ENCODE measurements around the gene OR56B4. TPM values are rescaled to one million over a fixed set of nuclear protein-coding genes. Genes with fewer than 3 reads are reported as not detected.
"Not testable (repeated sequence)": the region's sequence is repeated elsewhere in the genome, so short reads cannot be mapped to it uniquely, and the experiment has no call there.

OR56B4 gene, protein sequence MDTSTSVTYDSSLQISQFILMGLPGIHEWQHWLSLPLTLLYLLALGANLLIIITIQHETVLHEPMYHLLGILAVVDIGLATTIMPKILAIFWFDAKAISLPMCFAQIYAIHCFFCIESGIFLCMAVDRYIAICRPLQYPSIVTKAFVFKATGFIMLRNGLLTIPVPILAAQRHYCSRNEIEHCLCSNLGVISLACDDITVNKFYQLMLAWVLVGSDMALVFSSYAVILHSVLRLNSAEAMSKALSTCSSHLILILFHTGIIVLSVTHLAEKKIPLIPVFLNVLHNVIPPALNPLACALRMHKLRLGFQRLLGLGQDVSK
- polyA plus RNA-seq (ENCODE audit: insufficient read length in 3 of 3): under 1 TPM in 2 of 3 donors, not detected in 1; 0.14 to 0.25 TPM

DNA sequence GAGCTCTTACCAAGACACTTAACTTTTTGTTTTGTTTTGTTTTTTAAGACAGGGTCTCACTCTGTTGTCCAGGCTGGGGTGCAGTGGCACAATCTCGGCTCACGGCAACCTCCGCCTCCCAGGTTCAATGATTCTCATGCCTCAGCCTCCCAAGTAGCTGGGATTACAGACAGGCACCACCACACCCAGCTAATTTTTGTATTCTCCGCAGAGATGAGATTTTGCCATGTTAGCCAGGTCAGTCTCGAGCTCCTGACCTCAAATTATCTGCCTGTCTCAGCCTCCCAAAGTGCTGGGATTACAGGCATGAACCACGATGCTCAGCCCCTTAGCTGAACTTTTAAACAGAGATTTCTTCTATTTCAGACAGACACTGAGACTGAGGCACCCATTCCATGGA, at the start of gene OR56B4:
OR56B4 (plus strand) TSS at position 301 of the 400 bp plus-strand sequence; CDS start at position 396, 95 bp downstream.
- DNase-seq (ENCODE audit: low read depth in 3 of 3, low spot score in 2 of 3): not testable (repeated sequence)

DNA sequence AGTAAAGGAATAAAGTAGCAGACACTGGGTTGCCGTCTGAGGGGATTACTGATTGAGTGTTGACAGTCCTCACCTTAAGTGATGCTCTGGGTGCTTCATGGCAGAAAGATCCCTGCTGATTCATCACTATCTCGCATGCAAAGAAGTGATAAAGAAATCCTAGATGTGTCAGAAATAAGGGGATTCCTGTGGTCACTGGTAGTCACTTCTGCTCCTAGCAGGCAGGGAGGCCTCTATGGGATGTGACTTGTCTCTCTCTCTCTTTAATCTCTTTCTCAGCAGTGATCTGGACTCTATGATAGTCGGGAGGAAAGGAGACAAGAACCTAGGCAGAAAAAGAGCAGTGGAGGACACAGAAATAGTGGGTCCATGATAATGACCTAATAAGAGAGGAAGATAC, 46.0 kb upstream of the OR56B4 start:
- DNase-seq (ENCODE audit: low read depth in 3 of 3, low spot score in 2 of 3): no peak

DNA sequence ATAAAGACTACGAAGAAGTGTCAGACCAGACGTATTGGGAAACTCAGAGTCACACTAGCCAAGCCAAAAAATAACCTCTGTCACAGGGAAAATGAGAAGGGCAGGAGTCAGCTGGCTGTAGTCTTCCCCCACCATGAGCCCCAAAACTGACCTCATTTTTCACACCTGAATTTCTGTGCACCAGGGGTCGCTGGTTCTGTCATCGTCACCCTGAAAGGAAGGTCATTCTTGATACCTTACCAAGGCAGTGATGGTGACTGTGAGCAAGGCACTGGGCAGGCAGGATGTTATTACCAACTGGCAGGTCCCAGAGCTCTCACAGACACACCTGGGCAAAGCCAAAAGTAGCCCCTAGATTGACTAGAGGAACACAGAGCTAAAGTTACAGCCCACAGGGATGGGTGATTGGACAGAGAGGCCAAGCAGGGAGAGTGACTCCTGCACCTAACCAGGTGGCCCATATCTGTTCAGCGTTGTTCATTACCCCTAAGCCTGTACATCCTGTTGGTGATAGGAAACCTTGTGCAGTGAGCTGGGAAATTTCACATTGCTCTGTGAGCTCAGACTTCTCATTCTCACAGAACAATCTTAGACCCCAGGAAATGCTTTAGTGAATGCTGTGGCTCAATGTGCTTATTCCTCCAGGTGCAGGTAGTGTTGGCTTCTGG, 44.7 kb upstream of the OR56B4 start:
- DNase-seq (ENCODE audit: low read depth in 3 of 3, low spot score in 2 of 3): no peak

DNA sequence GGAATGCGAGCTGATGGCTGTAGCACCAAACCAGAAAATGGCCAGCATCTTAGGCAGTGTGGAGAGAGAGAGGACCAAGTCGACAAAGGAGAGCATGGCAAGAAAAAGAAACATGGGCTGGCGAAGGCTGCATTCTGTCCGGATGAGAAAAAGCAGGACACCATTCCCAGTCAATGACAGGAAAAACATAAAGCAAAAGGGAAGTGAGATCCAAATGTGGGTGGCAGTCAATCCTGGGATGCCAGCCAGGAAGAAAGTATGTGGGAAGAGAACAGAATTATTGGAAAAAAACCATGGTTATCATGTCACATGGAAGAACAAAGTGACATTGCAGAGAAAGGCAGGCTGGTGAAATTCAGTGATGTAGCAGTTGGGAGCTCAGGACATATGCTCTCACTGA, 40.0 kb upstream of the OR56B4 start:
- no peak for DNase-seq (ENCODE audit: low read depth in 3 of 3, low spot score in 2 of 3)

DNA sequence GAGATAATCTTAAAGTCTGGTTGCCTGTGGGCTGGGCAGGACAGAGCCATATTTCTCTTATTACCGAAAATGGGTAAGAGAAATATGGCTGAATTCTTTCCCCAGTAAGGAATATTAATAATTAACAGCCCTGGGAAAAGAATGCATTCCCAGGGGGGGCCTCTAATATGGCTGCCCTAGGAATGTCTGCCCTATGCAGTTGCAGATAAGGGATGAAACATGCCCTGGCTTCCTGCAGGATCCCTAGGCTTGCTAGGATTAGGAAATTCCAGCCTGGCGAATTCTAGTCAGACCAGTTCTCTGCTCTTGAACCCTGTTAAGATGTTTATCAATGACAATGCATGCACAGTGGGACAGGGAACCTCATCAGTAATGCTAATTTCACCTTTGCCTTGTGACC, 31.0 kb upstream of the OR56B4 start:
- DNase-seq (ENCODE audit: low read depth in 3 of 3, low spot score in 2 of 3): not testable (repeated sequence)

DNA sequence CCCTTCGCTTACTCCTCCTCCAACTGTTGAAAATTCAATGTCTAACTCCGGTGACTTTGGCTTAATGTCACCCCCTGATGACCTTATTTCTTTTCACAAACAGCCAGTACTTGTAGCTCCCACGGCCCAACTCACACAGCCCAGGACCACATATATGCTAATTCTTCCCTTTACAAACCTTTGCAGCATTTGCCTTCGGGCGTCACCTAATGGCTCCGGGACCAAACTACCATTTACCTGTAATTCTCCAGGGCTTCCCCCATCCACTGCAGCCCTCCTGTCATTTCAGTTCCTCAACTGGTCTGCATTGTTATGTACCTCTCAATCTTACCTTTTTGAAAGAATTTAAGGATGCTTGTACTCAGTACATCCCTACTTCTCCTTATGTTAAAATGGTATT, 29.8 kb upstream of the OR56B4 start:
- no peak for DNase-seq (ENCODE audit: low read depth in 3 of 3, low spot score in 2 of 3)

DNA sequence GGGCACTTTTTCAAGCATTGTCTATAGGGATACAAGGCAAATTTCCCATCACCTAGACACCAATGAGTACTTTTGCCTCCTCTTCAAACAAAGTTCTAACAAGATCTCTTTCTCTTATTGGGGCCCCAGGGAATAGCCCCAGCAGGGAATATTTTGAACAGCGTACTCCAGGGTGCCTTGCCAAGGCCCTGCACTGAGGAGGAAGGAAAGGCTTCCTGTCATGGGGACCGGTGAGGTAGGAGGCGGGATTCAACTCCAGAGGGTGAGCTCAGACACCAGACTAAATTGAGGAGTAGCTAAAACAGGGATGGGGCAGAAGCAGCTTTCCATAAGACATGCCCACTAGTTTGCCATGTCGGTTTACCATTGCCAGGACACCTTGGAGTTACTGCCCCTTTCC, 28.0 kb upstream of the OR56B4 start:
- no peak for DNase-seq (ENCODE audit: low read depth in 3 of 3, low spot score in 2 of 3)

DNA sequence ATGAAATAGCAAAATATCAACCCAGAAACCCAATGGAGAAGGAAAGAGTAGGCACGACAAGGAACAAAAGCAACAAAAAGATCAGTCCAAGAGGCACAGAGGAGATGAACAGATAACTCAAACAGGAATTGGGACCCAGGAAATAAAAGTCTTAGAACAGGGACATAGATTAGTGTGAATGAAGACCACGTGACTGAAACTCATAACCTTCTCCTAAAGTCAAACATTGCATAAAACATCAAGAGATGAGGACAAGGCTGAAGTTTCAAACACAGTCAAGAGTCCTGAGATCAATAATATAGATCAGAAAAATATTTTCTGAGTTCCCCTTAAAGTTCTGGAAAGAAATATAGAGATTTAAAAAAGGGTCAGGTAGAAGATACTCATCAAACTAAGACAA, 24.4 kb upstream of the OR56B4 start:
- DNase-seq (ENCODE audit: low read depth in 3 of 3, low spot score in 2 of 3): no peak

DNA sequence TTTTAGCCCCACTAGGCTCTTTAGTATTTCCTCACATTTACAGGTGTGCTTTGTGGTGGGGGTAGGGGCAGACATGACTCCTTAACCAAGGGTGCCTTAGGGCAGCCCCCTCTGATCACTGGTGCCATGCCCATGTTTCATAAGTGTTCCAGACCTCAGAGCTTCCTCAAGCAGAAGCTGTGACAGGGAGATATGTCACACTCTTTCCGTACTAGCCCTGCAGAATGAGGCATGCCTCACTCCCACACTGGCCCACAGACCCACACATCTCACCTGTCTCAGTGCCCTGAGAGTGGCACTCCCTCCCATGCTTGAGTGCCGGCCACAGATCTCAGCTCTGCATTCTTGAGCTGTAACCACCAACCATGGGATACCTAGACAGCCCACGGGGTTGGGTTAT, 22.9 kb upstream of the OR56B4 start:
- no peak for DNase-seq (ENCODE audit: low read depth in 3 of 3, low spot score in 2 of 3)

DNA sequence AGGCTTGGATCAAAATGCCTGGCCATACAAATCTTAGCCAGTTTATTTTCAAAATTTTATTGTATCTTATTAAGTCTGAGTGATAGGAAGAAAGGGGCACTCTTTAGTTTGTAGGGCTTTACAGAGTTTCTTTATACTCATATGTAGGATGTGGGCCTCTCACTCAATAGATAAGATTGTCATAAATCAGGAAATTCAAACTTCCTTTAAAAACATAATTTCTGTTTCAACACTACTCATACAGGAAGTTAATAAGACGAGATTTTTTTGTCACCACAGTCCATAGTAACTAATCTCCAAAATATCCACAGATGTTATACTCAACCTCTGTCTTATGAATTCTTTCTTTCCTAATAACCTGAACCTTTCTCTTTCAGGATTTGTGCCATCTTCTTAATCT, 13.3 kb upstream of the OR56B4 start:
- no peak for DNase-seq (ENCODE audit: low read depth in 3 of 3, low spot score in 2 of 3)

DNA sequence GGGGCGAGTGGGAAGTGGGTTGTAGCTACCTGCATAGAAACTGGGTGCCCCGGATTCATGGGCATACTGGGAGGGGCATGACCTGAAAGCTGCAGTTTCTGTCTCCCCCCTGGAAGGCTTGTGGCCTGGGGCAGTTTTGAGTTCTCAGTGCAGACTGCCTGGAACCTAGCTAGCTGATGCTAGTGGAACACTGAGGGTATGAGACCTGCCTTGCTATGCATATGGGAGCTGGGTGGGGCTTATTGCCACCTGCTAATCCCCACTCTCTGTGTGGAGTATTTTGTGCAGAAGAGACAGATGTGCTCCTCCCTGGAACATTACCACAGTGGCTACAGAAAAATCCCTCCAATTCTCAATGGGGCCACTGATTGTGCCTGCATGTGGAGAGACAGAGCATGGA, 11.7 kb upstream of the OR56B4 start:
- DNase-seq (ENCODE audit: low read depth in 3 of 3, low spot score in 2 of 3): no peak

DNA sequence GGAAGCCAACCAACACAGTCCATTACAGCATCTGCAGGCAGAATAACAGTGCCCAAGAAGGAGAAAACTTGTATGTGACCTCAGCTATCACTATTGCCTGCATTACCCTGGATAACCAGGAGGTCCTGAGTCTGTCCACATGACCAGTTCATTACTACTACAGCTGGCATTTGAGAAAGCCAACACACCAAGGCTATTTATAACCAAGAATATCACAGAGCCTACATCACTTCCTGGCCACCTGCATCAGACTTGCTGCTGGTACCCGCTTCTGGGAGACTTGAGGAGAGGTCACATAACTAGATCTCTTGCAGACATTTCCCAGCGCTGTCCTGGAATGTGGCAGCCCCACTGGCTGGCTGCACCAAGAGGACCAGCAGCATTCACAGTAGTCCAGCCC, 11.1 kb upstream of the OR56B4 start:
- DNase-seq (ENCODE audit: low read depth in 3 of 3, low spot score in 2 of 3): no peak

DNA sequence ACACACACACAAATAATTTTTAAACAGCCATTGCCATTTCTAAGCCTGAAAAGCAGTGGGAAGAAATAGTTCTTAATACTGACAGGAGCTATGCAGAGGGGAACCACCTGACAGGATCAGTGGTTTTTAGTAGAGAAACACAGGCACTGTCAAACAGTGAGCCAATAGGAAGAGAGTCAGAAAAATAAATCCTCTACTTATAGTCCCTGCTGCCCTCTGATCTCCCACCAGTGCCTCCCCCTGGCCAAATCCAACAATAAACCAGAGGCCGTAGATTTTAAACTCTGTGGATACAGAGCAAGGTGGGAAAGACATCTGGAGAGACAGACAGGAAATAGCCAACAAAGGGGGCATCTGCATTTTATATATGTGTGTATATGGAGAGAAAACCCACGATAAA, 7.9 kb upstream of the OR56B4 start:
- DNase-seq (ENCODE audit: low read depth in 3 of 3, low spot score in 2 of 3): no peak

DNA sequence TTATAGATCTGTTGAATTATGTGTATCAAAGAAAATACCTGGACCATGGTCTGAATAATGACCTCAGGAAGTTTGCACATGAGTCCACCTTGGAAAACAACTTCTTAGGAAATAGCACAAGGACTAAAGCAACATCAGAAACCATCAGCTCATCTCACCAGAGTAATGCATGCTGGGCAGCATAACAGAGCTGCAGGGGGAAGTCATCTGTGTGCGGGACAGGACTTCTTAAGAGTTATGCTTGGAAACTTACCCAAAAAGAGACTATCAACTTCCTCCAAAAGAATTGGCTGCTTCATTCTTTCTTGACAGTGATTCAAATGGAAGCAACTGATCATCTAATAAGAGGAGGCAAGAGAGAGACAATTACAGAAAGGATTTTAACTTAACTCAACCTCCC, 2.5 kb downstream of the OR56B4 start:
- DNase-seq (ENCODE audit: low read depth in 3 of 3, low spot score in 2 of 3): no peak

DNA sequence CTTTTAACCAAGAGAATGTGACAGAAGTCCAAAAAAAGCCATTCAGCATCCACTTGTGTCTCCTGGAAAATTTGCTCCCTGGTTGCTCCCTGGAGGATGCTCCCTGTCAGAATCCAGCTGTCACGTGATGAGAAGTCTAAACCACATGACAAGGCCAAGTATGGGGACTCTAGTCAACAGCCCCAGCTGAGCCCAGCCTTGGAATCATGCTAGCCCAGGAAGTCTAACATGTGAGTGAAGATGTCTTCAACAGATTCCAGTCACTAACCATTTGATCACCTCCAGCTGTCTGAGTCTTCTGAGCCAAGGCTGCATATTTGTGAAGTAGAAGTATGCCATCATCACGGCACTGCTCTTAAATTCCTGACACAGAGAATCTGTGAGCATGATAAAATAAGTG, 4.2 kb downstream of the OR56B4 start:
- DNase-seq (ENCODE audit: low read depth in 3 of 3, low spot score in 2 of 3): no peak

DNA sequence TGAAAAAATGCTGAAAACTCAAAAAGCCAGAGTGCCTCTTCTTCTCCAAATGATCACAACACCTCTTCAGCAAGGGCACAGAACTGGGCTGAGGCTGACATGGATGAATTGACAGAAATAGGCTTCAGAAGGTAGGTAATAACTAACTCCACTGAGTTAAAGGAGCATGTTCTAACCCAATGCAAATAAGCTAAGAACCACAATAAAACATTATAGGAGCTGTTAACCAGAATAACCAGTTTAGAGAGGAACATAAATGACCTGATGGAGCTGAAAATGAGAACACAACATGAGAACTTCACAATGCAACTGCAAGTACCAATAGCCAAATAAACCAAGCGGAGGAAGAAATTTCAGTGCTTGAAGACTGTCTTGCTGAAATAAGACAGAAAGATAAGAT, 9.2 kb downstream of the OR56B4 start:
- DNase-seq (ENCODE audit: low read depth in 3 of 3, low spot score in 2 of 3): no peak

DNA sequence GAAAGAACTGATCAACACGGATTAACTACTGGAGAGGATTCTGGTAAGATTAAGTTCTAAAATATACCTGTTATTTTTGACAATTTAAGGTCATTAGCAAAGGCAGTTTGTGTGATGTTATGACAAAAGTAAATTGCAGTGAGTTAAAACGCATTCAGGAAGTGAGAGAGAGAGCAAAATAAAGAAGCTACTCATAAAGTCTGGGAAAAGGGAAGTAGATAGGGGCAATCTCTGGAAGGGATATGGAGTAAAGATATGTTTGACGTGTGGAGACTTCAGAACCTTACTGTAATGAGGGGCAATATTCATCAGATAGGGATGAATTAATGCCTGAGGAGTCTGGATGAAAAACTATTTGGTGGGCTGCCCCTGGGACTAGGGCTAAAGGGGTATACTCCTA, 16.8 kb downstream of the OR56B4 start:
- no peak for DNase-seq (ENCODE audit: low read depth in 3 of 3, low spot score in 2 of 3)

DNA sequence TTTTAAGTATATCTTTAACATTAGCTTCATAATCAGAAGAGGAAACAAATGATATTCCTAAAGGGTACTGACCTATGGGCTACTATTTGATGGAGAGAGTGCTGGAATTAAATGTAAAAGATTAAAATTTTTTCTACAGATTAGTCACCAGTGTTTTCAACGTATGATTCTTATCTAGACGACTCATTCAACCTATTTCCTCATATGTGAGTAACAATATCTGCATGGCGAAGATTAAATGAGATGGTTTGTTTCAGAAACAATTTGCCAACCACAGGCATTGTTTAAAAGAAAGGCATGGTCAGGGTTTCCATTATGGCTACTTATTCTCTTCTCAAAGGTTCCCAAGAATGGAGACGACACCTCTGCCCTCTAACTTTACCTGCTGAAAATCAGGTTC, 20.4 kb downstream of the OR56B4 start:
- DNase-seq (ENCODE audit: low read depth in 3 of 3, low spot score in 2 of 3): no peak

DNA sequence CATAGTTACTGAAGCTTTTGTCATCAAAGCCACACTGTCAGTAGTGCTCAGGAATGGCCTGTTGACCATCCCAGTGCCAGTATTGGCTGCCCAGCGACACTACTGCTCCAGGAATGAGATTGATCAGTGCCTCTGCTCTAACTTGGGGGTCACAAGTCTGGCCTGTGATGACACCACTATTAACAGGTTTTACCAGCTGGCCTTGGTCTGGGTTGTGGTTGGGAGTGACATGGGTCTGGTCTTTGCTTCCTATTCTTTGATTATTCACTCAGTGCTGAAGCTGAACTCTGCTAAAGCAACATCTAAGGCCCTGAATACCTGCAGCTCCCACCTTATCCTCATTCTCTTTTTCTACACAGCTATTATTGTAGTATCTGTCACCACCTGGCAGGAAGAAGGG, 21.5 kb downstream of the OR56B4 start:
- DNase-seq (ENCODE audit: low read depth in 3 of 3, low spot score in 2 of 3): no peak

DNA sequence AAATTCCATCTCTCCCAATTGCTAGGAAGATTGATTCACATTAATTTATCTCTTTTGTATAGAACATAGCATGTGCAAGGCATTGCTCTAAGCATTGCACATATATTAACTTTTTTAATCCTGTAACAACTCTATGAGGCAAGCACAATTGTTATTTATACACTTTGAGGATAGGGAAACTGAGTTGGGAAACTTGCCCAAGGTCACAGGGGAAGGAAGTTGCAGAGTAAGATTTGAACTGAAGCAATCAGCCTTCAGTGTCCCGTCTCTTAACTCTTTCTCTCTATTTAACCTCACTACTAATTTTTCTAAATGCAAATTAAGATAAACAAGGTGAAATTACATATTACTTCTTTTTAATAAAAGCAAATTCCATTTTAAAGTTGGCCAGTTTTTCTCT, 22.2 kb downstream of the OR56B4 start:
- no peak for DNase-seq (ENCODE audit: low read depth in 3 of 3, low spot score in 2 of 3)

DNA sequence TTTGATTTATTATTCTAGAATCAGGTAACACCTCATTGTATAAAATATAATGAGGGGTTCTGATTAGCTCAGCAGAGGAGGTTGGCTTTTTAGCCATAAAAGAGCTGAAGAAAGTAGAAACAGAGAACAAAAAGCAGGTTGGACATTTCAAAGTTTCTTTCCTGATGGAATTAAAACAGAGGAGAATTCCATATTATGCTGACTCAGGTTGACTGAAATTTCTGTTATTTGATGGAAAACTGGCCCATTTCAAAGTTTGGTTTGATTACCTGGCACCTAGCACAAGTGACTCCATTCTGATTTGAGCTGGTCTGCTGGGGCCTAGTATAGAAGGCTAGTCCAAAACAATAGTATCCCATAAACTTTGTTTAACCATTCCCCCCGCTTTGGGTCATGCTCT, 24.9 kb downstream of the OR56B4 start:
- DNase-seq (ENCODE audit: low read depth in 3 of 3, low spot score in 2 of 3): no peak

DNA sequence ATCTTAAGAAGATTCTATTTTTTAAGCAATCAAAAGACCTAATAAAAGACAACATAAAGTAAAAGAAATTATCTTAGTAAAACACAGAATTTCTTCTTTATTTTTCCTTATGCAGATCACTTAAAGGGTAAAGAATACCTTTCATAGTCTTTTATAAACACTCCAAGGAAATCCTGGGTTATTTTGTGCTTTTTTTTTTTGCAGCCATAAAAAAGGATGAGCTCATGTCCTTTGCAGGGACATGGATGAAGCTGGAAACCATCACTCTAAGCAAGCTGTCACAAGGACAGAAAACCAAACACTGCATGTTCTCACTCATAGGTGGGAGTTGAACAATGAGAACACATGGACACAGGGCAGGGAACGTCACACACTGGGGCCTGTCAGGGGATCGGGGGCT, 28.5 kb downstream of the OR56B4 start:
- not testable (repeated sequence) for DNase-seq (ENCODE audit: low read depth in 3 of 3, low spot score in 2 of 3)

DNA sequence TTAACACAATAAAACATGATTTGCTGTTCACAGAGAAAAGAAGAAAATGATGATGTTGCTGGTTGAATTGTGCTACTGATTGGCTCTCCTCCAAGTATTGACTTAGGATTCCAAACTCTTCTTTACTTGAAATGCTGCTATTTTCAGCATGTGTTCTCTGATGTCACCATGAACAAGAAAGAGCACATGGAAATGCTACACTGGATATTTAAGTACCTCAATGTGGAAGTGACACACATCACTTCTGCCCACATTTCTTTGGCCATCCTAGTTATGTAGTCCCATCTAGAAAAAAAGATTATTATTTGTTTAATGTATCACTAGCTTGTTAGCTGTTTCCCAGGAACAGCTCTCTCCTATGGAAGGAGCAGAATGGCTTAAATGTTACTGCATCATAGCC, 35.5 kb downstream of the OR56B4 start:
- DNase-seq (ENCODE audit: low read depth in 3 of 3, low spot score in 2 of 3): no peak
